K562 (cell line): Measurements from ENCODE around the gene NLE1. TPM values are rescaled to one million over a fixed set of nuclear protein-coding genes. Genes with fewer than 3 reads are reported as not detected.

Experiments used
- GMEB1 ChIP-seq: fragments of 250-450 bp; sonication (Bioruptor Pico); IDR thresholded peaks from 2 replicates; pipeline ENCODE4 v1.4.0; 2020; ENCODE audit warnings: mild to moderate bottlenecking
- HCFC1 ChIP-seq: IDR thresholded peaks from 2 replicates; pipeline ENCODE4 v1.6.1; 2012; ENCODE audit warnings: low read depth, low read length, improper control_type of control experiment
- IFI16 ChIP-seq: fragments of 250-450 bp; sonication (Bioruptor Pico); IDR thresholded peaks from 2 replicates; pipeline ENCODE4 v2.1.2; 2022; ENCODE audit warnings: mild to moderate bottlenecking, inconsistent platforms
- JUND ChIP-seq, 2 experiments: IDR thresholded peaks; 2 replicates in 1 of 2; 3 replicates in 1 of 2; pipeline ENCODE4 v1.6.1; 2011; ENCODE audit warnings: borderline replicate concordance in 2 of 2, low read depth in 2 of 2, low read length in 2 of 2, improper control_type of control experiment in 1 of 2, missing biosample characterization in 1 of 2, missing genetic modification characterization in 1 of 2, missing genetic modification reagents in 1 of 2
- MEF2D ChIP-seq: conservative IDR thresholded peaks from 2 replicates; pipeline ENCODE4 v1.6.1; 2016; ENCODE audit warnings: low read depth, missing genetic modification characterization, missing compliant biosample characterization
- NFRKB ChIP-seq: fragments of 450-650 bp; IDR thresholded peaks from 2 replicates; pipeline ENCODE4 v1.6.1; 2016; ENCODE audit warnings: low read depth
- SRSF1 ChIP-seq: fragments of 200-400 bp; formaldehyde crosslinking; IDR thresholded peaks from 2 replicates; pipeline ENCODE4 v1.6.1; 2017; ENCODE audit warnings: mild to moderate bottlenecking, low read depth, low read length, moderate library complexity
- ZNF57 ChIP-seq: fragments of 450-650 bp; formaldehyde crosslinking; IDR thresholded peaks from 2 replicates; pipeline ENCODE4 v1.4.0; 2020; ENCODE audit warnings: mild to moderate bottlenecking, moderate library complexity
- polyA plus RNA-seq, 8 experiments: library from polyadenylated mRNA; depleted of rRNA in 4 of 8; stranded (reverse) in 5 of 8; unstranded in 3 of 8; fragments of >200 nt; fragmentation: Nextera tagmentation in 2 of 8; fragmentation: Illumina TruSeq in 1 of 8; extraction: Ambion mirVana in 2 of 8; extraction: Trizol in 1 of 8; gene quantifications; 2 replicates each; pipeline versions ENCODE4 v1.2.1 to v1.2.3, GENCODE V29; 2011 to 2014; ENCODE audit warnings: inconsistent platforms in 1 of 8, missing spikeins in 1 of 8
- total RNA-seq, 7 experiments: library from RNA; depleted of rRNA in 6 of 7; stranded (reverse); fragments of >200 nt in 6 of 7; fragmentation: Illumina TruSeq in 2 of 7; extraction: Trizol in 2 of 7; gene quantifications; 2 replicates each; pipeline versions ENCODE4 v1.2.1 to v1.2.3, GENCODE V29; 2011 to 2021; ENCODE audit warnings: low replicate concordance in 1 of 7
- TF ChIP-seq, protein P1 (sequence below): sonication (generic); formaldehyde crosslinking; IDR thresholded peaks from 2 replicates; pipeline ENCODE4 v1.8.0; 2022; ENCODE audit warnings: missing genetic modification reagents, mild to moderate bottlenecking, borderline replicate concordance
- TF ChIP-seq, protein P2 (sequence below): fragments of 450-650 bp; formaldehyde crosslinking; conservative IDR thresholded peaks from 2 replicates; pipeline ENCODE4 v1.4.0; 2022; ENCODE audit warnings: mild to moderate bottlenecking, missing genetic modification characterization

Gene NLE1
- total and polyA plus RNA-seq, 9 of the 15 experiments (the other 6 are each of a cell fraction or from before 2014, with no cell fraction given): 3.8 to 69.0 (median 29.4) TPM

GRCh38 chr17:35103271-35103670 is 38.8 kb downstream of the NLE1 start (continued):
- TF ChIP-seq SRSF1: no peak
- TF ChIP-seq JUND (IDR thresholded peaks at IDR 0.05; ENCODE audit: borderline replicate concordance, low read depth, low read length): no peak
- TF ChIP-seq JUND (tag; IDR thresholded peaks at IDR 0.05; ENCODE audit: borderline replicate concordance, low read depth, low read length): no peak
- no peak for TF ChIP-seq MEF2D (tag)
- TF ChIP-seq ZNF57: no peak
- no peak for TF ChIP-seq IFI16 (CRISPR knock-in tag)
- TF ChIP-seq GMEB1 (CRISPR knock-in tag): no peak
- TF ChIP-seq HCFC1: no peak
- no peak for TF ChIP-seq NFRKB
- TF ChIP-seq, protein P1, sequence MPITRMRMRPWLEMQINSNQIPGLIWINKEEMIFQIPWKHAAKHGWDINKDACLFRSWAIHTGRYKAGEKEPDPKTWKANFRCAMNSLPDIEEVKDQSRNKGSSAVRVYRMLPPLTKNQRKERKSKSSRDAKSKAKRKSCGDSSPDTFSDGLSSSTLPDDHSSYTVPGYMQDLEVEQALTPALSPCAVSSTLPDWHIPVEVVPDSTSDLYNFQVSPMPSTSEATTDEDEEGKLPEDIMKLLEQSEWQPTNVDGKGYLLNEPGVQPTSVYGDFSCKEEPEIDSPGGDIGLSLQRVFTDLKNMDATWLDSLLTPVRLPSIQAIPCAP (CRISPR knock-in tag): no peak
- TF ChIP-seq, protein P2, sequence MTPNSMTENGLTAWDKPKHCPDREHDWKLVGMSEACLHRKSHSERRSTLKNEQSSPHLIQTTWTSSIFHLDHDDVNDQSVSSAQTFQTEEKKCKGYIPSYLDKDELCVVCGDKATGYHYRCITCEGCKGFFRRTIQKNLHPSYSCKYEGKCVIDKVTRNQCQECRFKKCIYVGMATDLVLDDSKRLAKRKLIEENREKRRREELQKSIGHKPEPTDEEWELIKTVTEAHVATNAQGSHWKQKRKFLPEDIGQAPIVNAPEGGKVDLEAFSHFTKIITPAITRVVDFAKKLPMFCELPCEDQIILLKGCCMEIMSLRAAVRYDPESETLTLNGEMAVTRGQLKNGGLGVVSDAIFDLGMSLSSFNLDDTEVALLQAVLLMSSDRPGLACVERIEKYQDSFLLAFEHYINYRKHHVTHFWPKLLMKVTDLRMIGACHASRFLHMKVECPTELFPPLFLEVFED (CRISPR knock-in tag): no peak
